Heart left ventricle (tissue), 13 donors: ENCODE results near the gene TTLL12.

Experiments
- CTCF ChIP-seq, 12 donors: fragments of 200-600 bp; sonication (generic) in 4 of 12; IDR thresholded peaks; one replicate each; pipeline versions ENCODE4 v1.5.0 to v1.8.0; 2018 to 2022; ENCODE audit warnings: antibody characterized with exemption in 12 of 12, mild to moderate bottlenecking in 5 of 12
- POLR2A ChIP-seq, 2 donors: fragments of 450-650 bp; IDR thresholded peaks; one replicate each; pipeline ENCODE4 v1.6.1; 2017; ENCODE audit warnings: antibody characterized with exemption in 2 of 2, mild to moderate bottlenecking in 2 of 2, moderate library complexity in 2 of 2
- donor health status: ischemic (EF 13 %, LVEDD 7.1; RV severe dilation, severe dysfunction).
- donor health status: DM: no; HTN: yes; CAD: no.
- donor health status: DM: no; HTN: no; CAD: no.
- donor health status: ischemic (EF 25% LVEDD 6.9; RV normal size, moderate dysfunction).
- donor health status: ischemic (EF 25% LVEDD 5.7; RV mildly dilated, moderate dysfunction).
- donor health status: ischemic (EF 35%, LVEDD 5.7; RV mildly dilated, moderate dysfunction).
- donor health status: nonischemic (EF 11% LVEDD 7.7; RV severe dilation, severe dysfunction).
- donor health status: DM: yes; HTN: yes; CAD: no.
- donor health status: PGD.
- donor health status: ischemic (EF 29% LVEDD 5.4; RV normal size, mild dysfunction).
- donor health status: nonischemic (EF 23%, LVEDD 6.1; RV moderate dilation, normal function).

- TF ChIP-seq POLR2A (IDR thresholded peaks at IDR 0.05), result no peak
- TF ChIP-seq CTCF (IDR thresholded peaks at IDR 0.05), result no peak
These were observed 19.7 kb upstream of the TTLL12 start for GRCh38 chr22:43206509-43207161.
